Measurements from ENCODE around the gene UBL3.

- TF ChIP-seq CTCF (IDR thresholded peaks at IDR 0.05) (no peak), RCOR1 (IDR thresholded peaks at IDR 0.05; ENCODE audit: low read depth, low read length) (no peak), CHD2 (IDR thresholded peaks at IDR 0.05; ENCODE audit: low read length, partially characterized antibody) (no peak), REST (IDR thresholded peaks at IDR 0.05) (no peak), TP53 (CRISPR knock-in tag; IDR thresholded peaks at IDR 0.05) (no peak), MAX (IDR thresholded peaks at IDR 0.05) (no peak), CEBPB (IDR thresholded peaks at IDR 0.05) (no peak)
These were observed 63.7 kb downstream of the UBL3 start for GRCh38 chr13:29786698-29787097.
